GM21825 (cell line): ENCODE data around the gene HTT.

Experiments used
- ATAC-seq: cut with Tn5 transposase; IDR thresholded peaks from one replicate; pipeline ENCODE4 v1.9.1; 2021; ENCODE audit warnings: mild to moderate bottlenecking, moderate library complexity; ENCODE audit not compliant: unreplicated experiment

HTT gene

GRCh38 chr4:3286335-3287175 lies 212.1 kb downstream of the HTT start:
- no peak for ATAC-seq

GRCh38 chr4:3287271-3287971 lies 212.9 kb downstream of the HTT start:
- ATAC-seq = no peak

- no peak for ATAC-seq
Measured at GRCh38 chr4:3287972-3288570, 213.6 kb downstream of the HTT start.

- no peak for ATAC-seq
Measured at GRCh38 chr4:3288571-3289094, 214.2 kb downstream of the HTT start.

- ATAC-seq = no peak
Measured at GRCh38 chr4:3290476-3290875, 216.0 kb downstream of the HTT start.

- no peak for ATAC-seq
Measured at GRCh38 chr4:3290889-3291321, 216.4 kb downstream of the HTT start.

GRCh38 chr4:3291411-3291968 lies 217.0 kb downstream of the HTT start:
- no peak for ATAC-seq

GRCh38 chr4:3291969-3292570 lies 217.6 kb downstream of the HTT start:
- peak; percentile 16 for ATAC-seq

- ATAC-seq = peak; percentile 79
Measured at GRCh38 chr4:3292571-3293400, 218.3 kb downstream of the HTT start, which contains the start of gene RGS12. Gene RGS12 (plus strand): TSS chr4:3293021. CDS start chr4:3316171, 23,150 bp downstream.
